Measurements from ENCODE around the gene PRRG4.
"Not testable (repeated sequence)": the region's sequence is repeated elsewhere in the genome, so short reads cannot be mapped to it uniquely, and the experiment has no call there.

Gene PRRG4

DNA sequence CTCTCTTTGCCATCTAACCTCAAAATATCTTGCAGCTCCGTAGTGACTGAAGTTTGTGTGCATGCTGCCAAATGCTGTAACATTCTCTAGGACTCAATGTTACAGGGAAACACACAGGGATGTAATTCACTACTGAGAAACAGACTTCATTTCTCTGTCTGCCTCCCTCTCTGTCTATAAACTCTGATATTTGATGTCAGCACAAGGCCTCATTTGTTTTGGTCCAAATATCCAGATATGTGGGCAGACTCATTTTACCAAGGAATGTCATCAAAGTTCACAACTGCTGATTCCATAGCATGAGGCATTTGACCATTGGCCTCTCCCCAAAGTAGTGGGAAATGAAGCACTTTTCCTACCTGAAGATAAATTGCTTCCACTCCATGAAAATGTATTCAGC lies 2.5 kb upstream of the PRRG4 start:
- intact Hi-C loops (cut with DNase I), result no loop called here
- DNase-seq, result no peak

DNA sequence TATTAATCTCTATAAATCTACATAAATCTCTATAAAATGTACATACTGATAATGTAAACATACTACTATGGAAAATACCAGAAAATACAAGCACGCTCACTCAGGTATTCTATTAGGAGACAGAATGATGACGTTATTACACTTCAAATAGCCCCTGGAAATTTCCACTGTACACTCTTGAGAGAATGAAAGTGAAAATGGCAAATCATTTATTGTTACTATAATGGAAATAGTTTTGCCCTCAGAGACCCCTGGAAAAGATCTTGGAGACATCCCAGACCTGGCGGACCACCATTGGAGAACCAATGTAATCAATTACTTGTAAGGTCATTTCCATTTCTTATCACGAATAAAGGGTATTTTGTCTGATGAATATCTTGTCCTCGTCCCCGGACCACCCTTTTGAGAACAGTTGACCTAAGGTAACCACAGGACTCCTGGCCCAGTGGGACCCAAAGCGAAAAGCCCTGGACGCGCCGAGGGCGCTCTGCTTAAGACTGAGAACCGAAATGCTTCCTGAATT lies 509 bp upstream of the PRRG4 start:
- peak in 2 of 42 donors; percentile 11 to 46 for DNase-seq

DNA sequence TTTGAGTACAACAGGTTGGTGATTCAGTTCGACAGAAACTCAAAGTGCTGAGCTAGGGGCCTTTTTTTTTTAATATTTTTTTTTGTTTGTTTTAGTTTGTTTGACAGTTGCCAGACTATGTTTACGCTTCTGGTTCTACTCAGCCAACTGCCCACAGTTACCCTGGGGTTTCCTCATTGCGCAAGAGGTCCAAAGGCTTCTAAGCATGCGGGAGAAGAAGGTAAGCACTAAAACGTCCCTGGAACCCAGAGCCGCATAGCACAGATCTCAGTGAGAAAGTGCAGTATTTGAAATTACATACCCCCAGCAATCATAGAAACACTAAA lies 649 bp downstream of the PRRG4 start:
- intact Hi-C loops (cut with DNase I), result no loop called here
- peak in 5 of 42 donors; percentile 8 to 42 (median 15) for DNase-seq

More for the DNA sequence above, 509 bp upstream of the PRRG4 start:
- intact Hi-C loops (cut with DNase I), result no loop called here

DNA sequence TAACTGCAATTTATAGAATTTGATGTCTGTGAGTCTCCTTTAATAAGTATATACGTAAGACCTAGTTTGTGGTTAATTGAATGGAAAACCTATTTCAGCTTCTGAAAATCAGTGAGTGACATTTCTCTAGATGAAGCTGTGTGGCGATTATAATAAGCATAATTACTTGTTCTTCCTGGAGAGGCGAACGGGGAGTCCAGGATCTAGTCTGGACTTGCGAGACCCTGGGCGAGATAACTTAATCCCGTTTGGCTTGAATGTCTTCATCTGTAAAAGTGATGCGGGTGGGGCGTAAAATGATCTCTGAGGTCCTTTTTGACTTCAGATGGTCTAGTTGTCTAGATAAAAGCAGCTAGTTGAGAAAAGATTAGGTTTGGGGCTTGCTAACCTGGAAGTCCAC lies 1.1 kb downstream of the PRRG4 start:
- intact Hi-C loops (cut with DNase I), result no loop called here
- DNase-seq, result no peak

DNA sequence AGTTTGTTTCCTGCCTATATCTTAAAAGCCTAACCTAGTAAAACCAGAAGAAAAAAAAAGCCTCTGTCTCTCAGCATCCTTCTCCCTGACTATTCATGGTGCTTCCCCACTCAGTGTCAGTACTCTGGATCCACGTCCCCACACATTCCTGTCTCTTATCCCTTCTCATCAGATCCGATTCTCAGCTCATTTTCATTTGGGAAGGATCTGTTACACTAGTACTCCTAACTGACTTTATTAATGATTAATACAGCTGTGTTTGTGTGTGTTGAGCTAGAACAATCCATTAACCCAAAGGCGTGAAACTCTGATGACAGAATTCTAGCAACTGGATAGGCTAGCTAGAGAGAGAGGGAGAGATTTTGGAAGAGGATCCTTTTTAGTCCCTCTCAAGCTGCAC lies 1.5 kb downstream of the PRRG4 start:
- DNase-seq, result no peak
- intact Hi-C loops (cut with DNase I), result no loop called here

DNA sequence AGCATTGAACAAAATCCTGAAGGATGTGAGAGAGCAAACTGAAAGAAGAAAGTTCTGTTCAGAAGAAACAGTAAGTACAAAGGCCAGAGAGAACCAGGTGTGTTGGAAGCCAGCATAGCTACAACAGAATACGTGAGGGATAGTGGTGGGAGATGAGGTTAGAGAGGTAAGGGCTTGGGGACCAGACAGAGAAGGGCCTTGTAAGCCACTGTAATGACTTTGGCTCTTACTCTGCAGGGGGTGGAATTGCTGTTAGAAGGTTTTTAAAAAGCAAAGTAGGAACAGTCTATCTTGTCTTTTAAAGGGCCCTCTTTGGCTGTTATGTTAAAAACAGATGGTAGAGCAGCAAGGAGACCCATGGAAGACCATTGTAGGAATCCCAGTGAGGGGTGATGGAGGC lies 4.2 kb downstream of the PRRG4 start:
- DNase-seq, result no peak
- intact Hi-C loops (cut with DNase I), result no loop called here

DNA sequence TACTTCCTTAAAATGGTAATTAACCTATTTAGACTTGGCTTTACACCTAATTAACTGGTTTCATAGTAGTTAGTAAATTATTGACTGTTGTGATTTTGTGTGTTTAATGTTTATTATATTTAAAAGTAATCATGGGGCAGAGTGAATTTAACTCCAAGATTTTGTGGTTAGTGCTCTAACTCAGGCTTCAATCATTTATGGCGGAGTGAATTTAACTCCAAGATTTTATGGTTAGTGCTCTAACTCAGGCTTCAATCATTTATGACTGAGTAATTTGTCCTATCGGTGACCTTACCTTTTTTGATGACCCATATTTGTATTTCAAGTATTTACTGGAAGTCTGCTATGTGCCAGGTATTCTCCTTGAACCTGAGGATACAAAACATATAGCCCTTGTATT lies 7.2 kb downstream of the PRRG4 start:
- intact Hi-C loops (cut with DNase I), result no loop called here
- no peak for DNase-seq

DNA sequence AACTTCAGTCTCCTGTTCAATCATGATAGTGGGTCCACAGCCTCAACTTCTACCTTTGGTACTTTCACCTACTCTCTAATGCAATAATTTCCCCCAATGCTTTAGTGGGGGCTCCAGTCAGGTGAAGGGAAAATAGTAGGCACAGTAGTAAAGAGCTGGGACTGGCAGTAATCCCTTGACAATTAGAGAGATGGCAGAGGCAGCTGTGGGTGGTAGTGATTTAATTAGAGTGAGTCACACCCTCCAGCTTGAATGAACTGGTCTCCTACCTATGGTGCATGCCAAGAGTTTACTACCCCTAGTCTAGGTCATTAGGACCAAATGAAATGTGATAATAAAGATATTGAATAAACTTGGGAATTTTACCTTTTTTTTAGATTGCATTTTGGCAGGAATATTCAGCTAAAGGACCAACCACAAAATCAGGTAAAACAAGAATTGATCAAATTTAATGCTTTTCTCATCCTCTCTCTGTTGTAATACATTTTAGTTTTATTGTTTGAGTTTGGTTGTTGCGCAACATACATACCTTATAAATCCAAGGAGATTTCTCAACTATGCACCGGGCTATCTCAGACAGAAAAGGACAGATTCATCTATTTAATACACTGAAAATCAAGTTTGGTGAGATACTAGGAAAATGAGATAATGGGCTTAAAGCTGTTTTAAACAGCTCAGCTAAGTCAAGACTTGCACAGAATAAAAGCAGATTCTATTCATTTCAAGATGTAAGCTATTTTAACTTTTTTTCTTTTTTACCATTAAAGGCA lies 9.0 kb downstream of the PRRG4 start:
- DNase-seq, result peak in 20 of 42 donors; percentile 6 to 79 (median 26)
- intact Hi-C loops (cut with DNase I), result no loop called here

DNA sequence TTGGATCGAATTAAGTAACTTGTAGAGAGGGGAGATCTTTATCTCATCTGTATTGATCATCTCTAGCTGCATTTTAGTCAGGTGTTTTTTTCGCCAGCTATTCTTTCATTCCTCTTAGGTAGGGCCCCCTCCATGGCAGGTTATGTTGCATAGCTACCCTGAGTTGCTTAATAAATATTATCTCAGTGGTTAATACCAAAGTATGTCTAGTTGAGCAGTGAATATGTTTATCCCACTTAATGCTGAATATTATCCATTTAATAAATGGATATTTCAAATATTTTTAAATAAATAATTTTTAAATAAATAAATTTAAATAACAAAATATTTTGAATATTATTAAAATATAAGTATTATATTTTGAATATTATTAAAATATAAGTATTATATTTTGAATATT lies 9.6 kb downstream of the PRRG4 start:
- intact Hi-C loops (cut with DNase I), result no loop called here
- DNase-seq, result no peak

DNA sequence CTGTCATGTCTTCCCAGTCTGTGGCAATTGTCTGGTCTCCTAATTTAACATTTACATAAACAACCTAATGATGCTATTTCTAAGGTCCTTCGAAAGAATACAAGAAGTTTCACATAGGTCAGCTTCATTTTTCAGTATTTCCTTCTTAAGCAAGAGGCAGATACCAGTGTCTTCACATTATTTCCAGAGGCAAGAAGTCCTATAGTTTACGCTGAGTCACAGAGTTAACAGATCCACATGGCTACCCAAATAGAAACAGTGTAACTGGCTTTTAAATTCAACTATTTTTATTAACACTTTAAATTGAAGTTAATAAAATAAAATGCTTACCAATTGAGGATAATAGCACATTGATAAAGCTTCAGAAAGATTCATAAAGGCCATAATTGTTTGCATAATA lies 10.9 kb downstream of the PRRG4 start:
- intact Hi-C loops (cut with DNase I), result no loop called here

DNA sequence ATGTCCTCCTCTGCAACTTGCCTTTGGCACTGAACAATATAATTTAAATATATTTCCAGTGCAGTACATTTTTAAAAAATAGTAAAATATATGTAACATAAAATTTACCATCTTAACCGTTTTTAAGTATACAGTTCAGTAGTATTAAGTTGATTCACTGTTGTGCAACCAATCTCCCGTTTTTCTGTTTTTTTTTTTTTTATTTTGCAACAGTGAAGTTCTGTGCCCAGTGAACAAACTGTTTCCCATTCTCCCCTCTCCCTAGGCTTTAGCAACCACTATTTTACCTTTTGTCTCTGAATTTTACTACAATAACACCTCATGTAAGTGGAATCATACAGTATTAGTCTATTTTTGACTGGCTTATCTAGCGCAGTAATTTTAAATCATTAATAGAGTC lies 13.8 kb downstream of the PRRG4 start:
- intact Hi-C loops (cut with DNase I), result no loop called here
- DNase-seq, result no peak

More for the DNA sequence above, 10.9 kb downstream of the PRRG4 start:
- no peak for DNase-seq

DNA sequence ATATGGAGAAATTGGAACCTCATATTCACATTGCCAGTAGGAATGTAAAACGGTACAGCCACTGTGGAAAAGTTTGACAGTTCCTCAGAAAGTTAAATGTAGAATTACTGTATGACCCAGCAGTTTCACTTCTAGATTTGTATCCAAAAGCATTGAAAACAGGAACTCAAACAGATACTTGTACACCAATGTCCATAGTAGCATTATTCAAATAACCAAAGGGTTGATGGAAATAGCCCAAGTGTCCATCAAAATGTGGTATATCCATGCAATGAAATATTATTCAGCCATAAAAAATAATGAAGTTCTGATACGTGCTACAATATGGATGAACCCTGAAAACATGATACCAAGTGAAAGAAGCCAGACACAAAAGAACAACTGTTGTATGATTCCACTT lies 17.8 kb downstream of the PRRG4 start:
- DNase-seq, result no peak
- intact Hi-C loops (cut with DNase I), result no loop called here

DNA sequence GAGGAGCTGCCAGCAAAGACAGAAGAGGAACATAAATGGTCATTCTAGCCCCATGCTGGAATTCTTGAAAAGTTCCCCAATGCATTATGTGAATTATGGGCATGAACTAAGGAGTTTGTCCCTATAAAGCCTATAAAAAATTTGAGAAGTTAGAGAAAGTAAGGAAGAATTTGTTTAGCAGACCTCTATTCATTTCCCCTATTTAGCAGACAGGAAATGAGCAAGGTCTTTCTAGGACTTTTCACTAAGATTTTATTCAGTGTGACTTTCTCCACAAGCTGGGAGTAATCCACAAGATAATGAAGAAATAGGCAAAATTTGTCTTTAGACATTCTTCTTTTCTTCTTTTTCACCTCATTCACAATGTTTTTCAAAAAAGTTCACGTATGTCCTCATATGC lies 20.0 kb downstream of the PRRG4 start:
- intact Hi-C loops (cut with DNase I), result no loop called here

DNA sequence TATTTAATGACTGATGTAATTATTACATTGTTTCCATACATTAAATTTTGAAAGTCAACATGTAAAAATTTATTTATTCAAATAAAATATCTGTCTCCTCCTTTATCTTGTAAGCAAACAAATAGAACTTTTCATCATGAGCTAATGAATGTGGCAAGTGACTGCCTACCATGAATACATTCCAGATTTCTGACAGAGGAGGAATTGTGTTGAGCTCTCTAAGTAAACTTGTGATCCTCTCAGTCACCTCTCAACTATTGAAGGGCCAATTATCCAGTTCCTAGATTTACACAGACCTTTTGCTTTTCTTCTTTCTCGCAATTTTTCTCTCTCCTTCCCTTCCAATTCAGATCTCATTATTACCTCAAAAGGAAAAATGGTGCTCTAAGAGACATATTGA lies 21.5 kb downstream of the PRRG4 start:
- intact Hi-C loops (cut with DNase I), result no loop called here

More for the DNA sequence above, 20.0 kb downstream of the PRRG4 start:
- no peak for DNase-seq

DNA sequence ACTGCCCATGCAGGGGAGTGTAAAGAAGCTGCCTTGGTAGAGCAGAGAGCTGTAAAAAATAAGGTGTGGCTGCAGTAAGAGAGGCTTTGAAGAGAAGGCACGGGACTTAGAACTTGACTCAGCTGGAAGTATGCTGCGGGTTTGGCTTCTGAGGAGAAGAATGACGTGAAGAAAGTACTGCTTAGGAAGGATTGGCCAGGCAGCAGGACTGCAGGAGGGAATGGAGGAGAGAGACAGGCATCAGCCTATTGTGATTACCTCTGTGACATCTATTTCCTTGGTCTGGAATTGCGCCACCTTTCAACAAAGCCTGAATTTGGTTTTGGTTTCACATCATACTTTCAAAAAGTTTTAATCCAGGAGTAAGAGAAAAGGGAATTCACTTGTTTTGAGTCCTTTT lies 22.5 kb downstream of the PRRG4 start:
- no peak for DNase-seq
- intact Hi-C loops (cut with DNase I), result no loop called here

More for the DNA sequence above, 21.5 kb downstream of the PRRG4 start:
- DNase-seq, result no peak

DNA sequence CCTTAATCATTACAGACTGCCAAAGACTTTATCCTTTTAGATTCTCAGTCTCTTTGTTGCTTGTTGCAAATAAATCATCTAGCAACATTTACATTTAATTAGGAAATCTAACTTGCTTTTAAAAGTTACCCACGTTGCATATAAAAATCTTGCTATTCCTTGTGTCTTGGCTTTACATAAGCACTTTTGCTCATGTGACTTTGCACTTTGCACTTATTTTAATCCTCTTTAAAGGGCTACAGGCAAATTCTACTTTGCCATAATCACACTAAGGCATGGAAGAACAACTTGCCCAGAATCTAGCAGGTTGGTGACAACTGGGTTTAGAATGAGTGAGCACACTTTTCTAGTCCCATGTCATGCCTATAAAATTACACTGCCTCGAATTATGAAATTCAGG lies 25.9 kb downstream of the PRRG4 start:
- no peak for DNase-seq
- intact Hi-C loops (cut with DNase I), result no loop called here

DNA sequence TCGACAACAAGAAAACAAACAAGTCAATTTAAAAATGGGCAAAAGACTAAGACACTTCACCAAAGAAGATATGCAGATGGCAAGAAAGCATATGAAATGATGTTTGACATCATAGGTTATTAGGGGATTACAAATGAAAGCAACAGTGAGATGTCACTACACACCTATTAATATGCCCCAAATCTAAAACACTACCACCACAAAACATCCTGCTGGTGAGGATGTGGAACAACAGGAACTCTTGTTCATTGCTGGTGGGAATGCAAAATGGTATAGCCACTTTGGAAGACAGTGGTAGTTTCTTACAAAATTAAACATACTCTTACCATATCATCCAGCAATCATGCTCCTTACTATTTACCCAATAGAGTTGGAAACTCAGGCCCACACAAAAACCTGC lies 29.0 kb downstream of the PRRG4 start:
- intact Hi-C loops (cut with DNase I), result no loop called here
- DNase-seq, result no peak

DNA sequence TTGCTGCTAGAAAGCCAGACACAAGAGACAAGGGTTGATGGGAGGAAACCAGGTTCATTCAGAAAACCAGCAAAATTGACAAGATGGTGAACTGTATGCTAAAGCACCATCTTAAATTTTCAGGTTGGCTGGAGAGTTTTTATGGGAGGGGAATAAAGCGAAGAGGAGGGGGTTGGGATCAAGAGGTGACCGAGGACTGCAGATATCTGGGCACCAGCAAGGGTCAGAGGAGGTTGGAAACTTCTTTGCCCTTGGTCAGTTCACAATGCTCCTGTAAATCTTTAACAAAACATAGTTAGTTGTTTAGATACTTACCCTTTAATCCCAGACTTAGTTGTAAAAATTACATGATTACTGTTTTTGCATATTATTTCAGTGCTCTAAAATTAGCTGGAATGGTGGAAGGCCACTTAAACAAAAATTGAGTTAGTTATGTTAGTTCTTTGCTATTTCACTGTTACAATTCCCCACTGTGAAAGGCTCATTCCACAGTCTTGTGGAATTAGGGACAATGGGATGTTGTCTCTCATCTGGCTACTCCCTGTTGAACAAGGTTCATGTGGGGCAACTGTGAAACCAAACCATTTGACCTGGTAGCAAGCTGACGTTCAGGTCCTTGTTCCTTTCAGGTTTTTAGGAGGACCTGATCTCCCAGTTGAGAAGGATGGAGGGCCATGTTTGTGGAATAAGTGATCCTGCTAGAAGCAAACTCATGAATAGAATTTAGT lies 32.3 kb downstream of the PRRG4 start:
- intact Hi-C loops (cut with DNase I), result no loop called here
- DNase-seq, result no peak

DNA sequence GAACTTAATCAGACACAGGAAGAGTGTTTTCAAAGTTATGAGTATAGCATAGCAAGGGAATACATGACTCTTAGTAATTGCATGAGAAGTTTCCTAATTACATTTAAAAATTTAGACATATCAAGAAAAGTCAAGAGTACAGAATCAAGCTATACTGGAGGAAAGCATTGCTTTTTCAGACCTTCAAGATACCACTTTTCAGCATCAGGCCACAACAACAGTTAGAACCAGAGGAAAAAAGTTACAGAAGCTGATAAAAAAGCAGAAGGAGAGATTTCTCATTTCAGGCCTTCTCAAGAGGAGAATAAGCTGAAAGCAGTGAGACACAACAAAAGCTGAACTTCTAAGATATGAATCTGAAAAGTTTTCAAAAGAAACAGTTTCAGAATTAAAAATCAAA lies 34.8 kb downstream of the PRRG4 start:
- intact Hi-C loops (cut with DNase I), result no loop called here
- no peak for DNase-seq

DNA sequence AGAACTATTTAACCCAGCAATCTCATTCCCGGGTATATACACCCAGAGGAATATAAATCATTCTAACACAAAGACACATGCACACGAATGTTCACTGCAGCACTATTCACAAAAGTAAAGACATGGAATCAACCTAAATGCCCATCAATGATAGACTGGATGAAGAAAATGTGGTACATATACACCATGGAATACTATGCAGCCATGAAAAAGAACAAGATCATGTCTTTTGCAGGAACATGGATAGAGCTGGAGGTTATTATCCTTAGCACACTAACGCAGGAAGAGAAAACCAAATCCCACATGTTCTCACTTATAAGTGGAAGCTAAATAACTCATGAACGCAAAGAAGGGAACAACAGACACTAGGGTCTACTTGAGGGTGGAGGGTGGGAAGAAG lies 39.0 kb downstream of the PRRG4 start:
- DNase-seq; intact Hi-C loops (cut with DNase I): not testable (repeated sequence)

DNA sequence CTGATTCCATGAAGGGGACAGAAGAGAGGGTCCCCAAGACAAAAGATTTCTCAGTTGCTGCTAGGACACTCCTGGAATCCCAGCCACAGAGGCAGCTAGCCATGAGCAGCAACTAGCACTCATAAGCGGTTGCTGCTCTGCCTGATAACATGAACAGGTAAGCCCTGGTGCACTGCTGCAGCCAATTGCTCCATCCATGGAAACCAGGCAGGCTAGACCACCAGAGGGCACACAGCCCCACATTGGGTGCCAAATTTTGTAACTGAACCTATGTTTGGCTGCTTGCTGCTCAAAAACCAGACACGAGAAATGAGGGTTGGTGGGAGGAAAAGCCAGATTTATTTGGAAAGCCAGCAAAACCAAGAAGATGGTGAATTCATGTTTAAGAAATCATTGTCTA lies 40.9 kb downstream of the PRRG4 start:
- DNase-seq, result peak in 4 of 42 donors; percentile 3 to 27 (median 16)
- intact Hi-C loops (cut with DNase I), result no loop called here

Data from head of caudate nucleus (tissue), 42 donors.